GM18526 (cell line): ENCODE measurements around the gene RYR2.

ENCODE experiments used
- POLR2A ChIP-seq: IDR thresholded peaks from 3 replicates; pipeline ENCODE4 v1.6.1; 2011; ENCODE audit not compliant: insufficient read length; ENCODE audit errors: extremely low read depth

The RYR2 gene

DNA sequence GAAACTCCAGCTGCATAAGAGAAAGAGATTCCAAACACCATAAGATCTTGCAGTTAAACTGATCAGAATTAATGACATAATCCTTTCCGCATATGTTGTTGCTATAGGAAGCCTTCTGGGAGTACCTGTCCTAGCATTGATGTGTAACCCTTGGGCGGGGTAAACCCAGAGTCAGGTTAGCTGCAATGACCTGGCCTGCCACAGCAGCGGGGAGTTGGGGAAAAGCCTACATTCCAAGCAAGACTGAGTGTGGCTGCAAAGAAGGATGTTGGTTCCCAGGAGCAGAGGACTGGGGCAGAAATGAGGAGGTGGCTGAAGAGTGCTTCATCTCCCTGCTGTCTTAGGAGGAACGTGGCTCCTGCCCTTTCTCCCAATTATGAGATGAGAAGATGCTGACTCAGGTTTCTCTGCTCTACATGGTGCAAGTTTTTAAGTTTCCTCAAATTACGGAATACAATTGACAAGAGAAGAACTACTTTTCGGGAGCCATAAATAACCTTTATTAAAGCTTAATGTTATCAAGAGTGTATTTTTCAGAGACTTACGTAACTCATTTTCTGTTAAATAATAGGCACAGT lies 142.1 kb downstream of the RYR2 start:
- no peak for TF ChIP-seq POLR2A

DNA sequence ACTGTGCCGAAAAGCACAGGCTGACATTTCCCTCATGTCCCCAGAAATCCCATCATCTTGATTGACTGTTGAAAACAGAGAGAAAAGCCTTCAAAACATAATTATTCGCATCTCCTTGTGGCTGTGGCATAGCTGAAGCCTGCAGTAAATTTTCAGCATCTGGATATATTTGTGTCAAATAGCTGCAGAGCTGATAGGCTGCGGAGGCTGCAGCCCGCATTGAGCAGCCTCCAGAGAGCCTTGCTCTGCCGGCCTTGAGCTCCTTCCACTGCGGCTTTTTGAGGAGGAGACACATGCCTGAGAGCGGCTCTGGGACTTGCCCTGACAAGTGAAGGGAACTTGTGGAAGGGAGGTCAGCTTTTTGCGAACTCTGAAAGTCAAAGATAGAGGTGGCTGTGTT lies 144.7 kb downstream of the RYR2 start:
- no peak for TF ChIP-seq POLR2A

DNA sequence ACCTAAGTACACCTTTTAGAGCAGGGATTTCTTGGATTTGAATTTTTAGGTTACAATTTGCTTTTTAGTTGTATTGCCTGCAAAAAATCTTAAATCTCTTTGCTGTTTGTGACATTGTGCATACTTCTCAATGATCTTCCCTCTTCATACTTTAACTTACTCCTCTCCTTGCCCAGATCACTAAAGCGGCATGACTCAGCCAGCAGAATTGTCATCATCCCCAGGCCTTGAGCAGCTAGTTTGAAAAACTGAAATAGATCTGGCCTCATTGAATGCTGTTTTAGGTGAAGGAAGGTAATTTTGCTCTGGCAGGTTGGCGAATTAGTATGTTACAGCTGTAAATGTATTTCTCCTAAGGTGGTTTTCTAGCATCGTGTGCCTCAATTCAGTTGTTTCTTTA lies 145.9 kb downstream of the RYR2 start:
- TF ChIP-seq POLR2A: no peak

DNA sequence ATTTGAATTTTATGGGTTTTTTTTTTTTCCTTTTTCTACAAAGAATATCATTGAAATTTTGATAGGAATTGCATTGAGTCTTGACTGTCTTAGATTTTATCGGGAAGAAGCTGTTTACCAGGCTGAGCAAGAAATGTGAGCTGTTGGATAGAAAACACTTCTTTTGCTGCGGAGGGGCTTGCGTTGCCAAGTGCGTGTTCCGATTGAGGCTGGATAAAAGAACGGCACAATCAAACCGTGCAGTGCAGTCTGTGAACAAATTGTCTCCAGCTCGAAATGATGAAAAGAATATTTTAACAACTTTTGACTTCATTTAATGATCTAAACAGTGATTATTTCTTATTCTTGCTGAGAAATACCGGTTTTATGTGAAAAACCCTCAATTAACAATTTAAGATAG lies 149.4 kb downstream of the RYR2 start:
- TF ChIP-seq POLR2A: no peak

DNA sequence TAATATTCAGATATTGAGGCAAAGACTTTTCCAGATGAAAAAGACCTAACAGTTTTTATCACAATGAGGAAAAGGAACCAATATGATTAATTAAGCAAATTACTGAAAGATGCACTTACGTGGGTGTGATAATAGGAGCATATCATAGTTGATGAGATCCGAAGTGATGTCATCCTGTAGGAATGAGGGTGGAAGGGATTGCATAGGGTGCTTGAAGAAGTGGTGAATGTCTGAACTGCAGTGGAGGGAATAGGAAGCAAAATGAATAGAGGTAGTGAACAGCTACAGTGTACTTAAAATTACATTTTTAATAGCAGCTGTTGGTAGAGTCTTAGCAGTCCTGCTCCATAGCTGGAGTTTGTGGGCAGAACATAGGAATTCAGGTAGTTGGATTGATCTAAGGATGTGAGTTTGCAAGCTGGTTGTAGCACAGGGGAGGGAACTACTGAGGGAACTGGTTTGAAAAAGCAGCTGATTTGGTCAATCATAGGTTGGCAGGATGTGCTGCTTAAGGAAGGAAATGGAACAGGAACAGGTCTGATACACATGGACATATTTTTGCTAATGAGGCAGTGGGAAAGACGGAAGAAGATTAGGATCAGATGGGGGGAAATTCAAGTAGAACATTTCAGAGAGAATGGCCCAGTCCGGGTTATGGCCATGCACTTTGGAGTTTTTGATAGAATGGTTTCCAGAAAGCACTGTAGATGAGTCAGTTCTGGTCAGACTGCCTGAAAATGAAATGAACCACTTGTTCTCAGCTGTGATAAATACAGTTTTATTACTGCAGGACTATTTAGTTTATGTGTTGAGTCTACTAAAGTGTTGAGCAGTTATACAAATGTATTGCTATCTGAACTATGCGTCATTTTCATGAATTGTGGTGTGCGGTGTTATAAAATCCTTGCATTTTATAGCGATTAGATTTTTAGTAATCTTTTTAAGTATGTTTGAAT lies 155.8 kb downstream of the RYR2 start:
- TF ChIP-seq POLR2A: no peak

DNA sequence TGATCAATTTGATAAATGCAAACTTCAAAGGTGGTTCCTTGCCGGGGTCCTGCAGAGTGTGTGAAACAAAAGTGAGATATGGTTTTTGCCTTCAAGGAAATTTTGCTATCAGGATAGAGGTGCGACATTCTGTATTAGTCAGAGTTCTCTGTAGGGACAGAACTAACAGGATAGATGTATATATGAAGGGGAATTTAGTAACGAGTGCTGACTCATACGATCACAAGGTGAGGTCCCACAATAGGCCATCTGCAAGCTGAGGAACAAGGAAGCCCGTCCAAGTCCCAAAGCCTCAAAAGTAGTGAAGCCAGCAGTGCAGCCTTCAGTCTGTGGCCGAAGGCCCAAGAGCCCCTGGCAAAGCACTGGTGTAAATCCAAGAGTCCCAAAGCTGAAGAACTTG lies 157.0 kb downstream of the RYR2 start:
- no peak for TF ChIP-seq POLR2A

DNA sequence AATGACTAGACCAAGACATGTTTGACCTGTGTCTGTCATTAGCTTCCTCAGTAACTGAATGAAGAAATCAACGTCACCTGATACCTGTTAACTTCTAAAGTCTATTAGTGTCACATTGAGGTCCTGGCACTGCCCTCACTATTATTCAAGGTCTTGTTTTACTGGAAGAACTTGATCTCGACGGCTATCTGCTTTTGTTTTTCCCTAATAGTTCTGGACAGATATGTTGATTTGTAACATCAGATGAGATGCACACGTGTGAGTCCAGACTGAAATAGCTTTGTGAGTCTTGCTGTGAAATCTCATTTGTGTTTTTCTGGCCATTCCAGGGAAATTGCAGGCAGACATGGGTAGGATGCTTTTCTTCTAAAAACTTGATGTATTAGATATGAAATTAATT lies 159.2 kb downstream of the RYR2 start:
- no peak for TF ChIP-seq POLR2A

- no peak for TF ChIP-seq POLR2A
These were observed 162.9 kb downstream of the RYR2 start for GRCh38 chr1:237204841-237205240.

DNA sequence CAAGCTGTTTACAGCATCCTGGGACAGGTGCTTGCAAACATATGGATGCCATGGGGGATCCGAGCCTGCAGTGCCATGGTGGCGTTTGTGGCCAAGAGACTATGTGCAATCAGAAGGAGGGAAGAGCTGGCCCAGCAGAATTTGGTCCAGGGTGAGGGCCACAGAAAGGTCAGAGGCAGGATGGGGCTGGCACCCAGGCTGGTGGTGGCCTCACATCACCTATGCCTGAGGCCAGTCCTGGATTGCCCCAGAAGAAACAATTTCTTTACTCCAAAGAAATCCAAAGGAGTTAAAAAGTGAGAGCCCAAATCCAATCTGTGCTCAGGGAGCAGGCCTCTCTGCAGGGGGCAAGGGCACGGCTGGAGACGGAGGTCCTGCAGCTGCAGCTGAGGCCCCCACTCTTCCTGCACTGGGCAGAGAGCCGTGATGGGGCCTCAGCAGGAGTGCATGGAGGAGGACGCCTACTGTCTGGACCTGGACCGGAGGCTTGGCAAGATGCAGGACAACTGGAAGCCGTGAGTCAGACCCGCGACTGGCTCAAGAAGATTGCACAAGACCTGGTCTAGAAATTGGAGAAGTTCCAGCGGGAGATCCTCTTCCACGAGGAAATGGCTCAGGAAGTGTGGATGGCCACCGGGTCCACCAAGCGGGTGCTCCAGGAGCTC lies 163.5 kb downstream of the RYR2 start:
- no peak for TF ChIP-seq POLR2A

- TF ChIP-seq POLR2A: no peak
These were observed 164.1 kb downstream of the RYR2 start for GRCh38 chr1:237206065-237206414.

GRCh38 chr1:237211031-237211430 lies 169.0 kb downstream of the RYR2 start:
- no peak for TF ChIP-seq POLR2A

DNA sequence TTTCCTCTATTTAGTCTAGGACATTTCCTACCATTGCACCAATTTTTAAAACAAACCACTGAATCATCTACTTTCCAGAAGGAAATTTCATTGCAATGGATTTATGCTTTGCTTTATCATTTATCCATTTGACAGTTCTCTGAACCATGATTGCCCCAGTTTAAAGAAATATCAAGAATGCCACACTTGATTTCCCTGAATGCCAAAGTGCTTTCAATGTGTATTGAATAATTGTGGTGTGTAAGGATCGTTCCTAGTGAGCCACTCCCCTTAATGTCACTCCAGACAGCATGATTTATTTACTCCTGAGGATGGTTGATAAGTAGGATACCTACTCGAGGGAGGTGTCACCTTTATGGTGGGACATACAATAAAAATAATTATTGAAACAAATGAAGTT lies 169.6 kb downstream of the RYR2 start:
- TF ChIP-seq POLR2A: no peak

DNA sequence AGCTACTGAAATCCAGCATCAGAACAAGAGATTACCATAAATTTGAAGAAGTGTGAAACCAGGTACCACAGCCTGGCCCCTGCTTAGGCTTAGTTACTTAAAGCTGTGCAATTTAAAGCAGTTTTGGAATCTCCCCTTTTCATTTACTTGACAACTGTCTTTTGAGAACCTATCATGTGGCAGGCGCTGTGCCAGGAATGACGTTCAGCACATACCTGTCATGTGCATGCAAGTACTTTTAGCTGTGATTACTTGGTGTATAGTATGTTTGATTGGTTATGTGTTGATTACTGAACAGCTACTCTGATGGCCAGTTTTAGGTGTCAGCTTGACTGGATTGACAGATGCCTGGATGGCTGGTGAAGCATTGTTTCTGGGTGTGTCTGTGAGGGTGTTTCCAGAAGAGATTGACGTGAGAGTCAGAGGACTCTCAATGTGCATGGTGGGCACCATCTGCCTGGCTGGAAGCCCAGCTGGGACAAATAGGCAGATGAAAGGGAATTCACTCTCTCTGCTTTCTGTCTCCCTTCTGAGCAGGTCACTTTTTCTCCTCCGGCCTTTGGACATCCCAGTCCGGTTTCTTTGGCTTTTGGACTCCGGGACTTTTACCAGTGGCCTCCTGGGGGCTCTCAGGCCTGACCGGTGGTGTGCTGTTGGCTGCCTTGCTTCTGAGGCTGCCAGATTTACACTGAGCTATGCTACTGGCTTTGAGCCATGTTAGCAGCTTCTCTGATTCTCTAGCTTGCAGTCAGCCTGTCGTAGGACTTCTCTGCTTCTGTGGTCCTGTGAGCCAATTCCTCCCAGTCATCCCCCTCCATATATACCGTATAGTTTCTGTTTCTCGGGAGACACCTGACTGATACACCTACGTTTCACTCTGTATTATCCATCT lies 178.0 kb downstream of the RYR2 start:
- no peak for TF ChIP-seq POLR2A

- no peak for TF ChIP-seq POLR2A
These were observed 181.4 kb downstream of the RYR2 start for GRCh38 chr1:237223419-237223818.

GRCh38 chr1:237226177-237226944 lies 184.4 kb downstream of the RYR2 start:
- no peak for TF ChIP-seq POLR2A

DNA sequence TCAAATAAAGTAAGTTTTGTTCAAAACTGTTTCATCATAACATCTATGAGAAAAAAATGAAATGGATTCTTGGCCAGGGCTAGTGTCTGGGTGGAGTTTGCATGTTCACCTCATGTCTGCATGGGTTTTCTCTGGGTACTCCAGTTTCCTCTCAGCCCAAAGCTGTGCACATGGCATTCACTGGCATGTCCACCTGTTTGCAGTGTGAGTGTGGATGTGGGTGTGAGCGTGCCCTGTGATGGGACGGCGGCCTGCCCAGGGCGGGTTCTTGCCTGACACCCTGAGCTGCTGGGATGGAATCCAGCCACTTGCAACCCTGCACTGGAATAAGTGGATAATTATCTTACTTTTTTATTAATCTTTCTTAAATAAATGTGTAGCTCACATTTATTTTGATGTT lies 185.5 kb downstream of the RYR2 start:
- no peak for TF ChIP-seq POLR2A
